Measurements from ENCODE around the gene NR4A3.
A peak's percentile ranks its signal among the peaks of the same experiment; 100 is the strongest.

NR4A3 gene

GRCh38 chr9:99828417-99829176 is 6.9 kb downstream of the NR4A3 start:
- DNase-seq (ENCODE audit: low read depth in 1 of 2, low spot score in 1 of 2): no peak
- in situ Hi-C loops (cut with HindIII; ENCODE audit: low pct_unique_long_range_greater_than_20kb, low sequenced_read_pairs): no loop called here
- no peak for TF ChIP-seq JUND (IDR thresholded peaks at IDR 0.05; ENCODE audit: low read depth)

DNA sequence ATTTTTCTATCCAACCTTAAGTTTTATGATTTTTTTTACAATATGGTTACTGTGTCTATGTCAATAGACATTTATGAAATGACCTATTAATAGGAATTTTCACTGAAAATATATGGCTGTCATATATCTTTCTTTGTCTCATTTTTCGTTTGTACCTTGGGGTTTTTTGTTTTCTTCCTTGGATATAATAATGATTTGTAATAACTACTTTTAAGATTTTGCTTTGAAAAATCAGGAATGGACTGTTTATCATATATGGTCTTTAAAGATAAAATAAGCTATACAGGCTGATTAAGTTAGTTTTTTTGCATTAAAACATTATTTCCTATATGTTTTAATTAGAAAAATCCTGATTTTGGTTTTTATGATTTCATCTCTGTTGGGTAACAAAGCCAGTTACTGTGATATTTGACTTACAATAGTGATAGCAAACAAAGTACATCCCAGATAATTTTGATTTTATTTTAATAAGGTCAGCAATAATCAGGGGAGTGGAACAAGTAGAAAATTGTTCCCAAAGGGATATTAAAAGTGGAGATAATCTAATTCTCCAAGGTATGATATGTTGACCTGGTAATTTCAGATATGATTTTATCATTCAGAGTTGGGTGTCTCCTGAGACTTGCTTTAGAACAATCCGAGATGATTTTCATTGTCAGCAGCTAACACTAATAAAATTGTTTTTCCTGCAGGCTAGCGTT is 10.3 kb downstream of the NR4A3 start:
- DNase-seq (ENCODE audit: low read depth in 1 of 2, low spot score in 1 of 2): no peak
- in situ Hi-C loops (cut with HindIII; ENCODE audit: low pct_unique_long_range_greater_than_20kb, low sequenced_read_pairs): no loop called here
- TF ChIP-seq JUND (IDR thresholded peaks at IDR 0.05; ENCODE audit: low read depth): no peak

DNA sequence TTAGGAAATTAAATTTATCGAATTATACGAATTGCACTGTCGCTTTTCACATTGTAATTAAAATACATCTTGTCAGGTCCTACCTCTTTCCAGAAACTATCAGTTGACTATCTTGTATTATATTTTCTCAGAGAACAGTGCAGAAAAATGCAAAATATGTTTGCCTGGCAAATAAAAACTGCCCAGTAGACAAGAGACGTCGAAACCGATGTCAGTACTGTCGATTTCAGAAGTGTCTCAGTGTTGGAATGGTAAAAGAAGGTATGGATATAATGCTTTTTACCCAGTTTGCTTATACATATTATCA is 10.8 kb downstream of the NR4A3 start:
- DNase-seq (ENCODE audit: low read depth in 1 of 2, low spot score in 1 of 2): no peak
- no peak for TF ChIP-seq JUND (IDR thresholded peaks at IDR 0.05; ENCODE audit: low read depth)
- in situ Hi-C loops (cut with HindIII; ENCODE audit: low pct_unique_long_range_greater_than_20kb, low sequenced_read_pairs): no loop called here

DNA sequence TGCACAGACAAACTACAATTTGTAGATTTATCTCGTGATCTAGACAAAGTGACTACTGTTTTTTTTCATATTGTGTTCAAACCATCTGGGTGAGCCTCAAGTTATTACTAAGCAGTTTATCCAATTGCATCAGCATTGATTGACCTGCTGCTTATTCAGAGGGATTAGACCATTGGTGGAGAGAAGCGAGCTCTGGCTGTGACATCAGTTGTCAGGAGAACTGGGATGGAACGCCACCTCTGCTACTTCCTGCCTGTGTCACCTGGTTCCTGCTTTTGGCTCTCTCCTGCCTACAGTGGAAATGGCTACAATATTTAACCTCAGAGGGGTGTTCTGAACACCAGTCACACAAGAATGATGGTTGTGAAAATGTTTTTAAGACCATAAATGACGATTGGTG is 12.1 kb downstream of the NR4A3 start:
- in situ Hi-C loops (cut with HindIII; ENCODE audit: low pct_unique_long_range_greater_than_20kb, low sequenced_read_pairs): no loop called here
- DNase-seq (ENCODE audit: low read depth in 1 of 2, low spot score in 1 of 2): no peak
- no peak for TF ChIP-seq JUND (IDR thresholded peaks at IDR 0.05; ENCODE audit: low read depth)

- TF ChIP-seq JUND (IDR thresholded peaks at IDR 0.05; ENCODE audit: low read depth): no peak
- in situ Hi-C loops (cut with HindIII; ENCODE audit: low pct_unique_long_range_greater_than_20kb, low sequenced_read_pairs): no loop called here
- DNase-seq (ENCODE audit: low read depth in 1 of 2, low spot score in 1 of 2): no peak
Measured at GRCh38 chr9:99834474-99834873, 12.8 kb downstream of the NR4A3 start.

GRCh38 chr9:99835142-99835541 is 13.5 kb downstream of the NR4A3 start:
- in situ Hi-C loops (cut with HindIII; ENCODE audit: low pct_unique_long_range_greater_than_20kb, low sequenced_read_pairs): no loop called here
- TF ChIP-seq JUND (IDR thresholded peaks at IDR 0.05; ENCODE audit: low read depth): no peak
- DNase-seq (ENCODE audit: low read depth in 1 of 2, low spot score in 1 of 2): no peak

DNA sequence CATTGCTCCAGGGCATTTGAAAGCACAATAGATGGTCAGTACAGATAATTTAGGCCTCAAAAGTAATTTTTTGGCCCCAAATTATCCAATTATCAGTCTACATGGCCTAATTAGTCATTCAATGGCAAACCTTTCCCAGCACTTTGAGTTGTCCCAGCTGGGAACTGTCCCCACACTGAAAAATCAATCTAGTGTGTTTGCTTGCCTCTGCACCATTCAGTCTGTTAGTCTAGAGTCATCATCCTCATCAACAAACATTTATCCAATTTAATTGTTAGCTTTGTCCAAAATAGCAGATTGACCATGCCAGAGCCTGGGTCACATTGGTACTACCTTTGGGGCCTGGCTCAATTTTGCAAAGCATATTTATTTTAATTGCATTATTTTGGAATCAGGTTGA is 13.9 kb downstream of the NR4A3 start:
- peak in 1 of 2 experiments; percentile 17 for DNase-seq (ENCODE audit: low read depth in 1 of 2, low spot score in 1 of 2)
- in situ Hi-C loops (cut with HindIII; ENCODE audit: low pct_unique_long_range_greater_than_20kb, low sequenced_read_pairs): no loop called here
- TF ChIP-seq JUND (IDR thresholded peaks at IDR 0.05; ENCODE audit: low read depth): no peak

- no peak for TF ChIP-seq JUND (IDR thresholded peaks at IDR 0.05; ENCODE audit: low read depth)
- in situ Hi-C loops (cut with HindIII; ENCODE audit: low pct_unique_long_range_greater_than_20kb, low sequenced_read_pairs): no loop called here
Measured at GRCh38 chr9:99840072-99840471, 18.4 kb downstream of the NR4A3 start.

GRCh38 chr9:99845063-99845462 is 23.4 kb downstream of the NR4A3 start:
- in situ Hi-C loops (cut with HindIII; ENCODE audit: low pct_unique_long_range_greater_than_20kb, low sequenced_read_pairs): no loop called here
- no peak for TF ChIP-seq JUND (IDR thresholded peaks at IDR 0.05; ENCODE audit: low read depth)
- DNase-seq (ENCODE audit: low read depth in 1 of 2, low spot score in 1 of 2): no peak

More at GRCh38 chr9:99840072-99840471, 18.4 kb downstream of the NR4A3 start:
- no peak for DNase-seq (ENCODE audit: low read depth in 1 of 2, low spot score in 1 of 2)

GRCh38 chr9:99848447-99848846 is 26.8 kb downstream of the NR4A3 start:
- TF ChIP-seq JUND (IDR thresholded peaks at IDR 0.05; ENCODE audit: low read depth): no peak
- DNase-seq (ENCODE audit: low read depth in 1 of 2, low spot score in 1 of 2): no peak
- in situ Hi-C loops (cut with HindIII; ENCODE audit: low pct_unique_long_range_greater_than_20kb, low sequenced_read_pairs): no loop called here

GRCh38 chr9:99850736-99851499 is 29.2 kb downstream of the NR4A3 start:
- no peak for DNase-seq (ENCODE audit: low read depth in 1 of 2, low spot score in 1 of 2)
- no peak for TF ChIP-seq JUND (IDR thresholded peaks at IDR 0.05; ENCODE audit: low read depth)
- in situ Hi-C loops (cut with HindIII; ENCODE audit: low pct_unique_long_range_greater_than_20kb, low sequenced_read_pairs): no loop called here

GRCh38 chr9:99851500-99851822 is 29.8 kb downstream of the NR4A3 start:
- in situ Hi-C loops (cut with HindIII; ENCODE audit: low pct_unique_long_range_greater_than_20kb, low sequenced_read_pairs): no loop called here
- no peak for DNase-seq (ENCODE audit: low read depth in 1 of 2, low spot score in 1 of 2)

GRCh38 chr9:99852617-99853016 is 30.9 kb downstream of the NR4A3 start:
- in situ Hi-C loops (cut with HindIII; ENCODE audit: low pct_unique_long_range_greater_than_20kb, low sequenced_read_pairs): no loop called here
- no peak for TF ChIP-seq JUND (IDR thresholded peaks at IDR 0.05; ENCODE audit: low read depth)
- DNase-seq (ENCODE audit: low read depth in 1 of 2, low spot score in 1 of 2): no peak

More at GRCh38 chr9:99851500-99851822, 29.8 kb downstream of the NR4A3 start:
- TF ChIP-seq JUND (IDR thresholded peaks at IDR 0.05; ENCODE audit: low read depth): no peak
